Gastrocnemius medialis (tissue), 4 donors: ENCODE data around the gene C1QA. TPM values are rescaled to one million over a fixed set of nuclear protein-coding genes. Genes with fewer than 3 reads are reported as not detected.
"Not testable (repeated sequence)": the region's sequence is repeated elsewhere in the genome, so short reads cannot be mapped to it uniquely, and the experiment has no call there.

ENCODE experiments used
- ATAC-seq, 2 donors: fragments of 150-250 bp; one replicate each; pipeline ENCODE4 v1.9.1; 2016
- DNase-seq, 2 donors: peaks; one replicate each; pipeline ENCODE4 v3.0.0-alpha.2; 2019
- H3K27ac ChIP-seq, 4 donors: fragments of 200-600 bp; sonication (generic); 1 replicate in 1 of 4; 2 replicates in 3 of 4; pipeline ENCODE4 v1.5.1; 2016 to 2018; ENCODE audit warnings: mild to moderate bottlenecking in 2 of 4, moderate library complexity in 1 of 4
- H3K27me3 ChIP-seq, 3 donors: fragments of 200-600 bp; sonication (generic) in 2 of 3; 1 replicate in 1 of 3; 2 replicates in 2 of 3; pipeline versions ENCODE4 v1.5.1 to v1.6.0; 2016 to 2019; ENCODE audit warnings: mild to moderate bottlenecking in 1 of 3, moderate library complexity in 1 of 3
- H3K36me3 ChIP-seq, 2 donors: fragments of 200-600 bp; sonication (generic) in 1 of 2; one replicate each; pipeline ENCODE4 v1.5.1; 2017 to 2018
- H3K4me1 ChIP-seq, 2 donors: fragments of 200-600 bp; sonication (generic) in 1 of 2; one replicate each; pipeline ENCODE4 v1.5.1; 2016 to 2017; ENCODE audit warnings: mild to moderate bottlenecking in 2 of 2
- H3K4me3 ChIP-seq, 4 donors: fragments of 200-600 bp; sonication (generic) in 3 of 4; 1 replicate in 1 of 4; 2 replicates in 3 of 4; pipeline ENCODE4 v1.5.1; 2016 to 2019; ENCODE audit warnings: mild to moderate bottlenecking in 2 of 4
- H3K9me3 ChIP-seq, 3 donors: fragments of 200-600 bp; sonication (generic) in 2 of 3; 1 replicate in 1 of 3; 2 replicates in 2 of 3; pipeline ENCODE4 v1.5.1; 2016 to 2019
- CTCF ChIP-seq, 5 experiments: fragments of 450-650 bp in 3 of 5; fragments of 200-600 bp in 2 of 5; sonication (generic) in 2 of 5; IDR thresholded peaks in 4 of 5; conservative IDR thresholded peaks in 1 of 5; 1 replicate in 4 of 5; 2 replicates in 1 of 5; pipeline ENCODE4 v1.5.1; 2016 to 2019; ENCODE audit warnings: antibody characterized with exemption in 5 of 5, mild to moderate bottlenecking in 3 of 5, moderate library complexity in 3 of 5
- POLR2A ChIP-seq, 2 donors: fragments of 450-650 bp; IDR thresholded peaks; one replicate each; pipeline ENCODE4 v1.6.1; 2017; ENCODE audit warnings: antibody characterized with exemption in 2 of 2, mild to moderate bottlenecking in 2 of 2, moderate library complexity in 2 of 2
- in situ Hi-C, 4 donors: fragments of 200-750 bp; cut with MboI; loops; one replicate each; pipeline versions ENCODE4 v1.15.0 to v1.8.0; 2017; ENCODE audit warnings: low sequenced_read_pairs in 4 of 4
- intact Hi-C: fragments of 100-400 bp; cut with DNase I; formaldehyde crosslinking; loops from one replicate; pipeline ENCODE4 v1.15.1; 2023; ENCODE audit warnings: low total_unique reads
- total RNA-seq, 4 donors: library from RNA; depleted of rRNA; stranded (reverse); fragments of >200 nt; gene quantifications; one replicate each; pipeline versions ENCODE4 v1.1.0 to v1.2.3, GENCODE V29; 2016

The C1QA gene
- total RNA-seq, 4 donors from 2014 or later, result 14.3 to 64.4 (median 33.0) TPM

GRCh38 chr1:22666412-22666811 lies 30.0 kb downstream of the C1QA start:
- peaks cover 6 to 16% (median 13%) of the 10 kb centered on the region in 3 donors for H3K27me3 ChIP-seq
- H3K27ac ChIP-seq, result no peak overlapping the region
- no peak for TF ChIP-seq POLR2A (IDR thresholded peaks at IDR 0.05)
- no peak for TF ChIP-seq CTCF (IDR thresholded peaks at IDR 0.05 in 4 of 5, conservative IDR thresholded peaks at IDR 0.05 in 1 of 5)
- no peaks in the 10 kb centered on the region for H3K9me3 ChIP-seq
- in situ Hi-C loops, result no loop called here
- no peak overlapping the region for H3K4me3 ChIP-seq
- no peaks in the 10 kb centered on the region for H3K4me1 ChIP-seq
- DNase-seq, result no peak
- H3K36me3 ChIP-seq, result no peaks in the 10 kb centered on the region
- no peak for ATAC-seq
- intact Hi-C loops, result no loop called here

GRCh38 chr1:22668840-22669239 lies 32.4 kb downstream of the C1QA start:
- ATAC-seq, DNase-seq: not testable (repeated sequence)
- H3K27me3 ChIP-seq, result peaks cover 26 to 33% (median 32%) of the 10 kb centered on the region in 3 donors

GRCh38 chr1:22670352-22670975 lies 34.0 kb downstream of the C1QA start:
- in situ Hi-C loops, result no loop called here
- intact Hi-C loops, result no loop called here

More at GRCh38 chr1:22668840-22669239, 32.4 kb downstream of the C1QA start:
- H3K27ac ChIP-seq, H3K4me3 ChIP-seq, intact Hi-C loops, H3K36me3 ChIP-seq, H3K4me1 ChIP-seq, H3K9me3 ChIP-seq, in situ Hi-C loops: not testable (repeated sequence)

GRCh38 chr1:22671999-22672398 lies 35.6 kb downstream of the C1QA start:
- Histone ChIP-seq H3K36me3 (no peaks in the 10 kb centered on the region), H3K27ac (no peak overlapping the region), H3K27me3 (peaks cover 30 to 34% (median 34%) of the 10 kb centered on the region in 3 donors), H3K4me3 (no peak overlapping the region), H3K9me3 (no peaks in the 10 kb centered on the region), H3K4me1 (no peaks in the 10 kb centered on the region)
- intact Hi-C loops, result no loop called here
- no peak for TF ChIP-seq CTCF (IDR thresholded peaks at IDR 0.05 in 4 of 5, conservative IDR thresholded peaks at IDR 0.05 in 1 of 5)
- no peak for TF ChIP-seq POLR2A (IDR thresholded peaks at IDR 0.05)
- in situ Hi-C loops, result no loop called here
- ATAC-seq (no peak), DNase-seq (no peak)

More at GRCh38 chr1:22670352-22670975, 34.0 kb downstream of the C1QA start:
- TF ChIP-seq CTCF (IDR thresholded peaks at IDR 0.05 in 4 of 5, conservative IDR thresholded peaks at IDR 0.05 in 1 of 5), result no peak
- TF ChIP-seq POLR2A (IDR thresholded peaks at IDR 0.05), result no peak
- Histone ChIP-seq H3K27ac (no peak overlapping the region), H3K9me3 (no peaks in the 10 kb centered on the region), H3K4me1 (no peaks in the 10 kb centered on the region), H3K27me3 (peaks cover 28 to 34% (median 30%) of the 10 kb centered on the region in 3 donors), H3K36me3 (no peaks in the 10 kb centered on the region), H3K4me3 (no peak overlapping the region)
- no peak for ATAC-seq
- no peak for DNase-seq

- H3K4me1 ChIP-seq, result no peaks in the 10 kb centered on the region
- DNase-seq (no peak), ATAC-seq (no peak)
- H3K36me3 ChIP-seq, result no peaks in the 10 kb centered on the region
- intact Hi-C loops (no loop called here), in situ Hi-C loops (no loop called here)
- H3K9me3 ChIP-seq, result no peaks in the 10 kb centered on the region
- peaks cover 28 to 39% (median 37%) of the 10 kb centered on the region in 3 donors for H3K27me3 ChIP-seq
- no peak overlapping the region for H3K4me3 ChIP-seq
- TF ChIP-seq CTCF (IDR thresholded peaks at IDR 0.05 in 4 of 5, conservative IDR thresholded peaks at IDR 0.05 in 1 of 5) (peak in 3 of 5 experiments; percentile 35 to 56 (median 45)), POLR2A (IDR thresholded peaks at IDR 0.05) (no peak)
- H3K27ac ChIP-seq, result no peak overlapping the region
These were observed 37.3 kb downstream of the C1QA start for GRCh38 chr1:22673486-22674409.
